Measurements from ENCODE around the gene WDR53. TPM values are rescaled to one million over a fixed set of nuclear protein-coding genes. Genes with fewer than 3 reads are reported as not detected.

Gene WDR53
- total and polyA plus RNA-seq, 4 donors: 2.7 to 4.5 (median 3.5) TPM

Small RNA genes lying within 50 kb of the gene (small RNA-seq; reads per million reads assigned to genes)
- gene RPS29P3: 0.07 reads per million

Other genes with a start within 250 kb of the WDR53 start
- gene TM4SF19, start 230.2 kb downstream of the WDR53 start, total RNA-seq: not detected
- not detected for gene TM4SF19, start 230.2 kb downstream of the WDR53 start, polyA plus RNA-seq
- 10 to 100 TPM in 1 of 2 donors, 1 to 10 TPM in 1; 9.6 to 15.5 TPM for gene UBXN7, start 136.1 kb downstream of the WDR53 start, total RNA-seq
- gene UBXN7, start 136.1 kb downstream of the WDR53 start, polyA plus RNA-seq: 1 to 10 TPM; 2.9 to 5.8 TPM
- gene RNF168, start 64.8 kb downstream of the WDR53 start, total RNA-seq: 10 to 100 TPM in 1 of 2 donors, 1 to 10 TPM in 1; 9.2 to 10.0 TPM
- 1 to 10 TPM; 3.4 to 5.5 TPM for gene RNF168, start 64.8 kb downstream of the WDR53 start, polyA plus RNA-seq
- under 1 TPM in 1 of 2 donors, not detected in 1; 0.05 TPM for gene SMCO1, start 53.2 kb downstream of the WDR53 start, total RNA-seq
- gene SMCO1, start 53.2 kb downstream of the WDR53 start, polyA plus RNA-seq: not detected
- gene FBXO45, start 106 bp upstream of the WDR53 start, total RNA-seq: 1 to 10 TPM; 4.8 to 7.7 TPM
- gene FBXO45, start 106 bp upstream of the WDR53 start, polyA plus RNA-seq: 1 to 10 TPM; 1.6 to 2.4 TPM
- 1 to 10 TPM; 2.7 to 9.2 TPM for gene NRROS, start 71.1 kb upstream of the WDR53 start, total RNA-seq
- 1 to 10 TPM in 1 of 2 donors, under 1 TPM in 1; 0.82 to 3.4 TPM for gene NRROS, start 71.1 kb upstream of the WDR53 start, polyA plus RNA-seq
- under 1 TPM; 0.59 to 0.79 TPM for gene CEP19, start 143.7 kb upstream of the WDR53 start, total RNA-seq
- gene CEP19, start 143.7 kb upstream of the WDR53 start, polyA plus RNA-seq: under 1 TPM; 0.44 to 0.75 TPM
- gene PIGX, start 143.8 kb upstream of the WDR53 start, total RNA-seq: 10 to 100 TPM in 1 of 2 donors, 1 to 10 TPM in 1; 7.1 to 10.0 TPM
- 1 to 10 TPM; 5.1 to 6.0 TPM for gene PIGX, start 143.8 kb upstream of the WDR53 start, polyA plus RNA-seq
- 10 to 100 TPM; 30.4 to 44.3 TPM for gene PAK2, start 171.3 kb upstream of the WDR53 start, total RNA-seq
- 10 to 100 TPM; 16.0 to 19.4 TPM for gene PAK2, start 171.3 kb upstream of the WDR53 start, polyA plus RNA-seq

All from liver (tissue), 5 donors.